Naive thymus-derived CD4-positive, alpha-beta T cell (primary cell): Measurements from ENCODE around the gene OCA2. TPM values are rescaled to one million over a fixed set of nuclear protein-coding genes. Genes with fewer than 3 reads are reported as not detected.

Experiments
- ATAC-seq: fragments of 150-1000 bp; cut with Tn5 transposase; 2 replicates; pipeline ENCODE4 v1.10.0; 2021; ENCODE audit warnings: mild to moderate bottlenecking, moderate library complexity
- CTCF ChIA-PET: fragments of 350-600 bp; sonication (Branson Sonifier 250); formaldehyde crosslinking; loops from one replicate; lab custom pipeline; 2021; ENCODE audit warnings: antibody characterized with exemption; lab: Charles Lee
- POLR2A ChIA-PET: fragments of 350-600 bp; sonication (Branson Sonifier 250); formaldehyde crosslinking; loops from one replicate; lab custom pipeline; 2021; ENCODE audit warnings: antibody characterized with exemption, inconsistent platforms; lab: Charles Lee
- DNase-seq, 9 donors: peaks; one replicate each; pipeline versions ENCODE4 v3.0.0 to v3.0.0-alpha.2; 2020 to 2022; ENCODE audit warnings: mixed read lengths in 1 of 9
- H3K27ac ChIP-seq: one replicate; pipeline ENCODE4 v1.7.0; 2013; ENCODE audit warnings: mild to moderate bottlenecking, low read depth, low read length, moderate library complexity
- H3K27me3 ChIP-seq, 2 donors: one replicate each; pipeline ENCODE4 v1.7.0; 2013; ENCODE audit warnings: low read length in 2 of 2, mild to moderate bottlenecking in 2 of 2, moderate library complexity in 2 of 2; ENCODE audit not compliant: control insufficient read depth in 2 of 2, insufficient read depth in 2 of 2
- H3K36me3 ChIP-seq, 3 experiments: 1 replicate in 2 of 3; 2 replicates in 1 of 3; pipeline ENCODE4 v1.7.0; 2013; ENCODE audit warnings: low read length in 3 of 3, mild to moderate bottlenecking in 3 of 3, moderate library complexity in 1 of 3; ENCODE audit not compliant: insufficient read depth in 3 of 3, control insufficient read depth in 2 of 3
- H3K4me1 ChIP-seq, 2 donors: one replicate each; pipeline ENCODE4 v1.7.0; 2013; ENCODE audit warnings: low read length in 2 of 2, mild to moderate bottlenecking in 2 of 2, moderate library complexity in 1 of 2; ENCODE audit not compliant: control insufficient read depth in 2 of 2, insufficient read depth in 2 of 2
- H3K4me3 ChIP-seq: 2 replicates; pipeline ENCODE4 v1.7.0; 2013; ENCODE audit warnings: mild to moderate bottlenecking, low read length
- H3K9me3 ChIP-seq, 3 experiments: 1 replicate in 2 of 3; 2 replicates in 1 of 3; pipeline ENCODE4 v1.7.0; 2013; ENCODE audit warnings: low read length in 3 of 3; ENCODE audit not compliant: control insufficient read depth in 2 of 3
- H3K27ac Mint-ChIP-seq, 9 donors: one replicate each; pipeline ENCODE4 v1.8.0; 2020 to 2022; ENCODE audit warnings: mixed read lengths in 9 of 9, mild to moderate bottlenecking in 8 of 9, moderate library complexity in 5 of 9, inconsistent platforms in 2 of 9
- H3K27me3 Mint-ChIP-seq, 5 donors: one replicate each; pipeline ENCODE4 v1.8.0; 2021 to 2022; ENCODE audit warnings: mixed read lengths in 5 of 5, mild to moderate bottlenecking in 1 of 5
- H3K36me3 Mint-ChIP-seq, 5 donors: one replicate each; pipeline ENCODE4 v1.8.0; 2020 to 2022; ENCODE audit warnings: mixed read lengths in 5 of 5, mild to moderate bottlenecking in 3 of 5, inconsistent platforms in 1 of 5
- H3K4me1 Mint-ChIP-seq, 7 donors: one replicate each; pipeline ENCODE4 v1.8.0; 2020 to 2022; ENCODE audit warnings: mixed read lengths in 7 of 7, mild to moderate bottlenecking in 3 of 7, inconsistent platforms in 1 of 7
- H3K4me3 Mint-ChIP-seq, 10 donors: one replicate each; pipeline ENCODE4 v1.8.0; 2020 to 2022; ENCODE audit warnings: mild to moderate bottlenecking in 10 of 10, mixed read lengths in 10 of 10, moderate library complexity in 6 of 10, inconsistent platforms in 2 of 10
- H3K9me3 Mint-ChIP-seq, 11 donors: one replicate each; pipeline ENCODE4 v1.8.0; 2020 to 2022; ENCODE audit warnings: mixed read lengths in 11 of 11, mild to moderate bottlenecking in 4 of 11, inconsistent platforms in 1 of 11, moderate library complexity in 1 of 11
- intact Hi-C, 2 donors: fragments of 100-400 bp; cut with micrococcal nuclease; formaldehyde crosslinking; loops; one replicate each; pipeline ENCODE4 v1.15.1; 2023
- polyA plus RNA-seq, 2 donors: library from polyadenylated mRNA; unstranded; fragments of 300-500 nt; fragmentation: Illumina TruSeq; gene quantifications; one replicate each; pipeline ENCODE4 v1.2.3, GENCODE V29; 2021
- total RNA-seq, 6 experiments: library from RNA in 5 of 6; stranded (reverse) in 5 of 6; gene quantifications; 1 replicate in 5 of 6; 2 replicates in 1 of 6; pipeline ENCODE4 v1.2.3 and lab custom pipeline; 2021 to 2026

The OCA2 gene
- total and polyA plus RNA-seq, 7 experiments from 2014 or later: not detected

DNA sequence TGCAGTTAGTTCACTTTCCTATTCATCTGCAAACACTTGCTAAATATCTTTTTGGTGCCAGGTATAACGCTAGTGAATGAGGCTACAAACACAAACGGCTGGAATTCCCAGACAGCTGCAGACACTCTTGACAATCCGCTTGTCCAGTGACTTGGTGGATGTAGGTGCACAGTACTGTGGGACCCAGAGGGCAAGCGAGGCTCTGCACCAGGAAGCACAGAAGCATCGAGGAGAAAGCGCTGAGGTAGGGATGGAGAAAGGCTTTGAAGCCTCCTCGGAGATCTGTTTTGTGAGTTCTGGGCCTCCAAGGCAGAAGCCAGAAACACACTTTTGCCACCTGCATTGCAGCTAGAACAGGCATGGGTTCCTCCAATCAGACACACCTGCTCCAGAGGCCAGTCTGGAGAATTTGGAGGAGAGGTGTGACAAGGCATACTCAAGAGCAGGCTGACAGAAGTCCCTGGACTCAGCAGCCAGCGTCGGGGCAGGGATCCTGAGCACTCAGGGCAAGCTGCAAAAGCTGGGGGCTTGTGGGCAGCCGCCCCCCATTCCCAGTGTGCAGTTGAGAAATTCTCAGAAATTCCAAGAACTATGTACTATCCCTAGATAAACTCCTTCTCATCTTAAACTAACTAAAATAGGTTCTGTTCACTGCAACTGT is 232.5 kb downstream of the OCA2 start:
- DNase-seq: no peak
- Mint-ChIP-seq H3K4me1 (no peaks in the 10 kb centered on the region), H3K36me3 (peaks cover 0 to under 1% (median 0%) of the 10 kb centered on the region in 5 donors), H3K27ac (no peak overlapping the region), H3K27me3 (peaks cover 0 to 15% (median 0%) of the 10 kb centered on the region in 5 donors), H3K4me3 (no peak overlapping the region), H3K9me3 (peaks cover 0 to 6% (median 2%) of the 10 kb centered on the region in 11 donors)
- intact Hi-C loops: no loop called here
- no peaks in the 10 kb centered on the region for H3K36me3 ChIP-seq
- H3K4me3 ChIP-seq: no peak overlapping the region
- H3K4me1 ChIP-seq: no peaks in the 10 kb centered on the region
- POLR2A ChIA-PET: no interaction called here
- no peaks in the 10 kb centered on the region for H3K9me3 ChIP-seq
- CTCF ChIA-PET: no interaction called here
- no peaks in the 10 kb centered on the region for H3K27me3 ChIP-seq
- no peak overlapping the region for H3K27ac ChIP-seq
- no peak for ATAC-seq

- Mint-ChIP-seq H3K36me3 (peaks cover 0 to 5% (median 0%) of the 10 kb centered on the region in 5 donors), H3K4me3 (no peak overlapping the region), H3K4me1 (no peaks in the 10 kb centered on the region), H3K9me3 (peaks cover 2 to 10% (median 6%) of the 10 kb centered on the region in 11 donors), H3K27ac (peak overlapping the region in 1 of 9 donors; percentile 33), H3K27me3 (peaks cover 0 to 19% (median 0%) of the 10 kb centered on the region in 5 donors)
- H3K9me3 ChIP-seq: no peaks in the 10 kb centered on the region
- H3K27ac ChIP-seq: no peak overlapping the region
- intact Hi-C loops: no loop called here
- no peak for DNase-seq
- ChIA-PET CTCF (no interaction called here), POLR2A (no interaction called here)
- no peaks in the 10 kb centered on the region for H3K36me3 ChIP-seq
- H3K4me3 ChIP-seq: no peak overlapping the region
- ATAC-seq: no peak
- H3K4me1 ChIP-seq: no peaks in the 10 kb centered on the region
- no peaks in the 10 kb centered on the region for H3K27me3 ChIP-seq
Observed at GRCh38 chr15:27865926-27866325, 233.2 kb downstream of the OCA2 start.

GRCh38 chr15:27865323-27865922 is 233.7 kb downstream of the OCA2 start:
- ChIA-PET CTCF (no interaction called here), POLR2A (no interaction called here)
- intact Hi-C loops: no loop called here
- no peak overlapping the region for H3K4me3 Mint-ChIP-seq
- H3K4me1 Mint-ChIP-seq: no peaks in the 10 kb centered on the region
- no peak overlapping the region for H3K4me3 ChIP-seq
- ATAC-seq (no peak), DNase-seq (no peak)
- H3K36me3 ChIP-seq: no peaks in the 10 kb centered on the region
- no peaks in the 10 kb centered on the region for H3K4me1 ChIP-seq
- no peaks in the 10 kb centered on the region for H3K9me3 ChIP-seq
- H3K27me3 Mint-ChIP-seq: peaks cover 0 to 19% (median 0%) of the 10 kb centered on the region in 5 donors
- H3K9me3 Mint-ChIP-seq: peaks cover 2 to 12% (median 8%) of the 10 kb centered on the region in 11 donors
- no peak overlapping the region for H3K27ac Mint-ChIP-seq
- H3K27ac ChIP-seq: no peak overlapping the region
- no peaks in the 10 kb centered on the region for H3K27me3 ChIP-seq
- peaks cover 0 to 5% (median 0%) of the 10 kb centered on the region in 5 donors for H3K36me3 Mint-ChIP-seq

DNA sequence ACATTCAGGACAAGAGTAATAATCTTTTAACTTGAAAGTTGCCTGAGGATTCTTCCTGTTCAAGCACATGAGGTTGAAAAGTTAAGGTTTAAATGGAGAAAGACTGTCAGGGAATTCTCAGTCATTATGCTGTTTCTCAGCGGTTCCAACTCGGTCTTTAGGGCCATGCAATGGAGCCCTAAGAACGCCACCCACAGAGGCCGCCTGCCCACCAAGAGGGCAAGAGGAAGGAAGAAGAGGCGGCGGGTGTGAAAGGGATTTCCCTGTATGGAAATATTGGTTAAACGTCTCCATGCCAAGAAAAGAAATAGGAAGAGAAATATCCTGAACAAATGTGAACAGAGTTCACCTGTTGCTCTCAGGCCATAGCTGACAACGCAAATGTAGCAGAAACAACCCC is 234.4 kb downstream of the OCA2 start:
- no peaks in the 10 kb centered on the region for H3K9me3 ChIP-seq
- H3K27me3 ChIP-seq: no peaks in the 10 kb centered on the region
- POLR2A ChIA-PET: no interaction called here
- ATAC-seq (no peak), DNase-seq (no peak)
- H3K36me3 ChIP-seq: no peaks in the 10 kb centered on the region
- intact Hi-C loops: no loop called here
- CTCF ChIA-PET: no interaction called here
- Mint-ChIP-seq H3K27ac (no peak overlapping the region), H3K9me3 (peaks cover 2 to 12% (median 8%) of the 10 kb centered on the region in 11 donors), H3K27me3 (peaks cover 0 to 19% (median 0%) of the 10 kb centered on the region in 5 donors), H3K36me3 (peaks cover 0 to 5% (median 0%) of the 10 kb centered on the region in 5 donors), H3K4me3 (no peak overlapping the region), H3K4me1 (no peaks in the 10 kb centered on the region)
- no peak overlapping the region for H3K27ac ChIP-seq
- H3K4me3 ChIP-seq: no peak overlapping the region
- no peaks in the 10 kb centered on the region for H3K4me1 ChIP-seq

DNA sequence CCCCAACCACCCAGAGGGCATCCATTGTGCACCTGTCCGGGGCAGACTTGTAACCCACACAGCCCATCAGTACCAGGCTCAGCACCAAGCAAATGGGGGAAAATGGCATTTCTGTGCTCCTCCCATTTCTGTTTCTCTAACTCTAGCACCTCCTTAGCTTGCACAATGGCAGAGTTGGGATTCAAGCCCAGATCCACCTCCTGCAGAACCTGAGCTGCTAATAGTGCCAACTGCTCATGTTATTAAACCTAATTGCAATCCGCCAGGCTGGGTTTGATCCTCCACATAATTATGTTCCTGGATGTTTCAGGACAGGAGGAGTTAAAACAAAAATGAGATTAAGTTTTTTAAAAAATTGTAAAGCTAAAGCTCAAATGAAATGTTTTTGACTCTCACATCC is 235.0 kb downstream of the OCA2 start:
- H3K4me3 ChIP-seq: no peak overlapping the region
- H3K27ac ChIP-seq: no peak overlapping the region
- no peak for DNase-seq
- intact Hi-C loops: no loop called here
- CTCF ChIA-PET: no interaction called here
- POLR2A ChIA-PET: no interaction called here
- no peaks in the 10 kb centered on the region for H3K9me3 ChIP-seq
- Mint-ChIP-seq H3K9me3 (peaks cover 2 to 12% (median 8%) of the 10 kb centered on the region in 11 donors), H3K36me3 (peaks cover 0 to 5% (median 0%) of the 10 kb centered on the region in 5 donors), H3K4me1 (no peaks in the 10 kb centered on the region), H3K4me3 (no peak overlapping the region), H3K27ac (no peak overlapping the region), H3K27me3 (peaks cover 0 to 19% (median 0%) of the 10 kb centered on the region in 5 donors)
- no peaks in the 10 kb centered on the region for H3K27me3 ChIP-seq
- ATAC-seq: no peak
- no peaks in the 10 kb centered on the region for H3K36me3 ChIP-seq
- no peaks in the 10 kb centered on the region for H3K4me1 ChIP-seq

- H3K27ac Mint-ChIP-seq: no peak overlapping the region
- no peaks in the 10 kb centered on the region for H3K27me3 ChIP-seq
- ChIA-PET POLR2A (no interaction called here), CTCF (no interaction called here)
- ATAC-seq (no peak), DNase-seq (no peak)
- no peaks in the 10 kb centered on the region for H3K4me1 Mint-ChIP-seq
- H3K9me3 ChIP-seq: no peaks in the 10 kb centered on the region
- H3K27ac ChIP-seq: no peak overlapping the region
- intact Hi-C loops: no loop called here
- H3K36me3 Mint-ChIP-seq: peaks cover 0 to 5% (median 0%) of the 10 kb centered on the region in 5 donors
- H3K4me3 ChIP-seq: no peak overlapping the region
- H3K9me3 Mint-ChIP-seq: peaks cover 0 to 15% (median 8%) of the 10 kb centered on the region in 11 donors
- no peaks in the 10 kb centered on the region for H3K4me1 ChIP-seq
- no peak overlapping the region for H3K4me3 Mint-ChIP-seq
- no peaks in the 10 kb centered on the region for H3K36me3 ChIP-seq
- peaks cover 0 to 19% (median 0%) of the 10 kb centered on the region in 5 donors for H3K27me3 Mint-ChIP-seq
Observed at GRCh38 chr15:27863000-27863399, 236.1 kb downstream of the OCA2 start.

DNA sequence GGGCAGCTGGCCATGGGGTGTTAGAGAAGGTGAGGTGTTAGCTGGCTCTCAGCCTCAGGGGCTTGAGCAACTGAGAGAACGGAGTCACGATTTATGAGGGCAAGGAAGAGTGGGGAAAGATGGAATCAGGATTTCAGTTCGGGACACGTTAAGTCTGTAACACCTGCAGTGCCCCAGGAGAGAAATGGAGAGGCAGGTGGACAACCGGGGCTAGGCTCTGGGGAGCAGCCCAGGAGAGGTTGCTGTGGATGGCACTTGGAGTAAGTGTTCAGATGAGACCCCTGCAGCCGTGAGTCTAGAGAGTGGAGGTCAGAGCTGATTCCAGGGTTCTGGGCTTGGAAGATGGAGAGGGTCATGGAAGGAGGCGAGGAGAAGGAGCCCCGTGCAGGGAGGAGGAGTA is 237.9 kb downstream of the OCA2 start:
- ATAC-seq (no peak), DNase-seq (no peak)
- intact Hi-C loops: no loop called here
- Histone ChIP-seq H3K4me3 (no peak overlapping the region), H3K27ac (no peak overlapping the region), H3K27me3 (no peaks in the 10 kb centered on the region), H3K9me3 (no peaks in the 10 kb centered on the region), H3K36me3 (no peaks in the 10 kb centered on the region), H3K4me1 (no peaks in the 10 kb centered on the region)
- ChIA-PET CTCF (no interaction called here), POLR2A (no interaction called here)
- Mint-ChIP-seq H3K27ac (no peak overlapping the region), H3K9me3 (peaks cover 1 to 29% (median 11%) of the 10 kb centered on the region in 11 donors), H3K36me3 (peaks cover 0 to 5% (median 0%) of the 10 kb centered on the region in 5 donors), H3K4me3 (no peak overlapping the region), H3K4me1 (no peaks in the 10 kb centered on the region), H3K27me3 (peaks cover 0 to 13% (median 0%) of the 10 kb centered on the region in 5 donors)
